Breast epithelium (tissue), 3 donors: ENCODE data around the gene ENAM.

ENCODE experiments used
- POLR2A ChIP-seq: fragments of 450-650 bp; IDR thresholded peaks from one replicate; pipeline ENCODE4 v1.6.1; 2016; ENCODE audit warnings: antibody characterized with exemption, mild to moderate bottlenecking, moderate library complexity
- POLR2AphosphoS5 ChIP-seq, 3 donors: sonication (generic); formaldehyde crosslinking; IDR thresholded peaks; one replicate each; pipeline ENCODE4 v1.6.1; 2017; ENCODE audit warnings: antibody characterized with exemption in 3 of 3
- TF ChIP-seq, protein P1 (sequence below), 3 donors: fragments of 450-650 bp; IDR thresholded peaks; one replicate each; pipeline ENCODE4 v1.5.1; 2016 to 2017; ENCODE audit warnings: antibody characterized with exemption in 3 of 3, mild to moderate bottlenecking in 3 of 3, moderate library complexity in 3 of 3

DNA sequence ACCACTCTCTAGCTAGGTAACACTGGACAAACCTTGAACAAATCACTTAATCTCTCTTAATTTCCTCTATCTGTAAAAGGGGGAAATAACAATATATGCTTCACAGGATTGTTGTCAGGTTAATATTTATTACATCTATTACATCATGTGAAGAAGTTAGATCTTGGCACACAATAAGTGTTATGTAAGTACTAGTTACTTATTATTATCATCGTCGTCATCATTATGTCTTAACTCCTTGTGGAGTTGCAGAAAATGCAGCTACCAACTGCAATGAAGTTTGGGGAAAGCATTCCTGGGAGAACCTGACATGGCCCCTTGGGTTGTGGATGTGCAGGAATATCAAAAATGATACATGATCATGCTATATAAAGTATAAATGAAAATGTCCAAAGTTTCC lies 42.5 kb downstream of the ENAM start:
- TF ChIP-seq POLR2A (no peak), POLR2AphosphoS5 (IDR thresholded peaks at IDR 0.05) (no peak)
- TF ChIP-seq, protein P1, sequence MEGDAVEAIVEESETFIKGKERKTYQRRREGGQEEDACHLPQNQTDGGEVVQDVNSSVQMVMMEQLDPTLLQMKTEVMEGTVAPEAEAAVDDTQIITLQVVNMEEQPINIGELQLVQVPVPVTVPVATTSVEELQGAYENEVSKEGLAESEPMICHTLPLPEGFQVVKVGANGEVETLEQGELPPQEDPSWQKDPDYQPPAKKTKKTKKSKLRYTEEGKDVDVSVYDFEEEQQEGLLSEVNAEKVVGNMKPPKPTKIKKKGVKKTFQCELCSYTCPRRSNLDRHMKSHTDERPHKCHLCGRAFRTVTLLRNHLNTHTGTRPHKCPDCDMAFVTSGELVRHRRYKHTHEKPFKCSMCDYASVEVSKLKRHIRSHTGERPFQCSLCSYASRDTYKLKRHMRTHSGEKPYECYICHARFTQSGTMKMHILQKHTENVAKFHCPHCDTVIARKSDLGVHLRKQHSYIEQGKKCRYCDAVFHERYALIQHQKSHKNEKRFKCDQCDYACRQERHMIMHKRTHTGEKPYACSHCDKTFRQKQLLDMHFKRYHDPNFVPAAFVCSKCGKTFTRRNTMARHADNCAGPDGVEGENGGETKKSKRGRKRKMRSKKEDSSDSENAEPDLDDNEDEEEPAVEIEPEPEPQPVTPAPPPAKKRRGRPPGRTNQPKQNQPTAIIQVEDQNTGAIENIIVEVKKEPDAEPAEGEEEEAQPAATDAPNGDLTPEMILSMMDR (IDR thresholded peaks at IDR 0.05): no peak
